Stomach (tissue), 9 donors: ENCODE data around the gene MSI2. TPM values are rescaled to one million over a fixed set of nuclear protein-coding genes. Genes with fewer than 3 reads are reported as not detected.

ENCODE experiments used
- DNase-seq, 2 donors: peaks; one replicate each; pipeline versions ENCODE4 v3.0.0 to v3.0.0-alpha.2; 2013 to 2019
- H3K27ac ChIP-seq, 5 donors: fragments of 200-600 bp in 4 of 5; sonication (generic) in 4 of 5; one replicate each; pipeline ENCODE4 v1.5.1; 2013 to 2019; ENCODE audit warnings: mild to moderate bottlenecking in 1 of 5, moderate library complexity in 1 of 5
- H3K27me3 ChIP-seq, 3 donors: fragments of 200-600 bp; sonication (generic); one replicate each; pipeline ENCODE4 v1.5.1; 2017 to 2019; ENCODE audit warnings: mixed run types in 1 of 3
- H3K36me3 ChIP-seq, 4 donors: fragments of 200-600 bp; sonication (generic); 1 replicate in 3 of 4; 2 replicates in 1 of 4; pipeline ENCODE4 v1.5.1; 2016 to 2019
- H3K4me1 ChIP-seq, 4 donors: fragments of 200-600 bp; sonication (generic); one replicate each; pipeline ENCODE4 v1.5.1; 2016 to 2019
- H3K4me3 ChIP-seq, 4 donors: fragments of 200-600 bp; sonication (generic) in 3 of 4; one replicate each; pipeline ENCODE4 v1.5.1; 2016 to 2019; ENCODE audit warnings: mild to moderate bottlenecking in 1 of 4
- H3K9me3 ChIP-seq, 4 donors: fragments of 200-600 bp; sonication (generic); one replicate each; pipeline ENCODE4 v1.5.1; 2016 to 2019
- CTCF ChIP-seq, 7 experiments: fragments of 450-650 bp in 4 of 7; fragments of 200-600 bp in 3 of 7; sonication (generic) in 3 of 7; IDR thresholded peaks; one replicate each; pipeline ENCODE4 v1.5.1; 2016 to 2019; ENCODE audit warnings: antibody characterized with exemption in 7 of 7, control low read depth in 2 of 7, mild to moderate bottlenecking in 1 of 7
- EP300 ChIP-seq: sonication (generic); formaldehyde crosslinking; IDR thresholded peaks from one replicate; pipeline ENCODE4 v1.6.1; 2017; ENCODE audit warnings: antibody characterized with exemption
- POLR2A ChIP-seq, 4 donors: fragments of 450-650 bp; IDR thresholded peaks; one replicate each; pipeline ENCODE4 v1.6.1; 2016; ENCODE audit warnings: antibody characterized with exemption in 4 of 4, control low read depth in 2 of 4, mild to moderate bottlenecking in 1 of 4, moderate library complexity in 1 of 4
- POLR2AphosphoS5 ChIP-seq, 3 donors: sonication (generic); formaldehyde crosslinking; IDR thresholded peaks; one replicate each; pipeline ENCODE4 v1.6.1; 2016; ENCODE audit warnings: antibody characterized with exemption in 3 of 3
- WGBS, 5 donors: extraction: QIAGEN DNeasy Blood & Tissue Kit in 3 of 5; methylation state at CpG; one replicate each; pipeline versions ENCODE4 v1.1.5 to v1.1.7; 2013 to 2018; 5-methylcytosine and 5-hydroxymethylcytosine counted together
- intact Hi-C: fragments of 100-400 bp; cut with DNase I; formaldehyde crosslinking; loops from one replicate; pipeline ENCODE4 v1.15.1; 2023; ENCODE audit warnings: low total_unique reads
- polyA plus RNA-seq, 3 donors: library from polyadenylated mRNA; stranded (reverse); fragments of 200-250 nt; gene quantifications; one replicate each; pipeline ENCODE4 v1.2.3, GENCODE V29; 2013
- total RNA-seq, 5 donors: library from RNA; depleted of rRNA; stranded (reverse); fragments of >200 nt; gene quantifications; one replicate each; pipeline versions ENCODE4 v1.1.0 to v1.2.3, GENCODE V29; 2014 to 2016
- donor health status: healthy with polysubstance abuse.
- donor health status: Bipolar disorder and iron deficiency.
- donor health status: healthy.

The MSI2 gene
- total and polyA plus RNA-seq, 8 donors = 8.3 to 72.4 (median 22.9) TPM

- no peak for DNase-seq
- no peak overlapping the region for H3K4me3 ChIP-seq
- H3K36me3 ChIP-seq = peaks cover 0 to 64% (median 53%) of the 10 kb centered on the region in 4 donors
- H3K4me1 ChIP-seq = no peaks in the 10 kb centered on the region
- intact Hi-C loops = no loop called here
- no peak overlapping the region for H3K27ac ChIP-seq
- TF ChIP-seq EP300 = no peak
- TF ChIP-seq CTCF (IDR thresholded peaks at IDR 0.05) = no peak
- TF ChIP-seq POLR2A (IDR thresholded peaks at IDR 0.05) = no peak
- TF ChIP-seq POLR2AphosphoS5 (IDR thresholded peaks at IDR 0.05) = no peak
- H3K27me3 ChIP-seq = no peaks in the 10 kb centered on the region
- 91 to 96% (median 93%) methylated on average over 6 of the region's 6 CpGs for WGBS, 5 donors
- H3K9me3 ChIP-seq = no peaks in the 10 kb centered on the region
Measured at GRCh38 chr17:57631871-57632270, 375.5 kb downstream of the MSI2 start.

GRCh38 chr17:57632294-57632693, 376.0 kb downstream of the MSI2 start:
- no peak overlapping the region for H3K27ac ChIP-seq
- TF ChIP-seq CTCF (IDR thresholded peaks at IDR 0.05) (no peak), POLR2AphosphoS5 (IDR thresholded peaks at IDR 0.05) (no peak), POLR2A (IDR thresholded peaks at IDR 0.05) (no peak), EP300 (no peak)
- intact Hi-C loops = no loop called here
- no peak overlapping the region for H3K4me3 ChIP-seq
- peaks cover 0 to 62% (median 51%) of the 10 kb centered on the region in 4 donors for H3K36me3 ChIP-seq
- no peaks in the 10 kb centered on the region for H3K9me3 ChIP-seq
- no peaks in the 10 kb centered on the region for H3K4me1 ChIP-seq
- H3K27me3 ChIP-seq = no peaks in the 10 kb centered on the region
- DNase-seq = no peak
- WGBS, 5 donors = 95 to 99% (median 96%) methylated on average over 5 of the region's 5 CpGs

GRCh38 chr17:57633236-57633635, 376.9 kb downstream of the MSI2 start:
- TF ChIP-seq POLR2A (IDR thresholded peaks at IDR 0.05) (no peak), CTCF (IDR thresholded peaks at IDR 0.05) (no peak), EP300 (no peak), POLR2AphosphoS5 (IDR thresholded peaks at IDR 0.05) (no peak)
- Histone ChIP-seq H3K27ac (no peak overlapping the region), H3K4me3 (no peak overlapping the region), H3K4me1 (no peaks in the 10 kb centered on the region), H3K36me3 (peaks cover 0 to 65% (median 48%) of the 10 kb centered on the region in 4 donors), H3K9me3 (no peaks in the 10 kb centered on the region), H3K27me3 (no peaks in the 10 kb centered on the region)
- WGBS, 5 donors = 90 to 99% (median 95%) methylated on average over 14 of the region's 14 CpGs
- intact Hi-C loops = no loop called here
- DNase-seq = no peak

- intact Hi-C loops = no loop called here
Measured at GRCh38 chr17:57634713-57635465, 378.6 kb downstream of the MSI2 start.

More at GRCh38 chr17:57634713-57635465, 378.6 kb downstream of the MSI2 start:
- H3K36me3 ChIP-seq = peaks cover 0 to 55% (median 37%) of the 10 kb centered on the region in 4 donors
- H3K27me3 ChIP-seq = no peaks in the 10 kb centered on the region
- TF ChIP-seq POLR2A (IDR thresholded peaks at IDR 0.05) (no peak), CTCF (IDR thresholded peaks at IDR 0.05) (no peak), POLR2AphosphoS5 (IDR thresholded peaks at IDR 0.05) (no peak), EP300 (no peak)
- no peak overlapping the region for H3K27ac ChIP-seq
- DNase-seq = no peak
- no peaks in the 10 kb centered on the region for H3K9me3 ChIP-seq
- H3K4me3 ChIP-seq = no peak overlapping the region
- 59 to 93% (median 91%) methylated on average over 4 of the region's 4 CpGs for WGBS, 5 donors
- H3K4me1 ChIP-seq = no peaks in the 10 kb centered on the region
